H1 (cell line): ENCODE data around the gene MELK. TPM values are rescaled to one million over a fixed set of nuclear protein-coding genes. Genes with fewer than 3 reads are reported as not detected.

Source experiments
- CTCF ChIA-PET: fragments of 300-600 bp; sonication (Branson Sonifier 250); formaldehyde crosslinking; loops from one replicate; lab custom pipeline; 2021; ENCODE audit not compliant: partially characterized antibody; lab: Charles Lee
- POLR2A ChIA-PET: fragments of 300-600 bp; sonication (Branson Sonifier 250); formaldehyde crosslinking; loops from one replicate; lab custom pipeline; 2021; ENCODE audit warnings: inconsistent platforms; ENCODE audit not compliant: partially characterized antibody; lab: Charles Lee
- DNase-seq, 2 experiments: peaks; one replicate each; pipeline versions ENCODE4 v3.0.0 to v3.0.0-alpha.2; 2010 to 2022; ENCODE audit warnings: low spot score in 2 of 2, low read depth in 1 of 2, mixed read lengths in 1 of 2
- FAIRE-seq: peaks from 2 replicates; lab custom pipeline; 2011; peaks lifted over from hg19 to GRCh38; lab: Jason Lieb, UNC
- H2AFZ ChIP-seq: 2 replicates; pipeline ENCODE4 v1.8.1; 2012; ENCODE audit warnings: low read length, inconsistent platforms
- H2AK5ac ChIP-seq: 2 replicates; pipeline ENCODE4 v1.6.1; 2013; ENCODE audit warnings: low read depth, low read length
- H2BK120ac ChIP-seq: replicated peaks from 2 replicates; pipeline ENCODE3; 2013; ENCODE audit warnings: low read depth, low read length, inconsistent platforms
- H2BK12ac ChIP-seq: 2 replicates; pipeline ENCODE4 v1.6.1; 2013; ENCODE audit warnings: low read depth, low read length
- H2BK15ac ChIP-seq: 2 replicates; pipeline ENCODE4 v1.6.1; 2013; ENCODE audit warnings: low read length
- H2BK20ac ChIP-seq: 2 replicates; pipeline ENCODE4 v1.6.1; 2013; ENCODE audit warnings: low read length
- H2BK5ac ChIP-seq: 2 replicates; pipeline ENCODE4 v1.6.1; 2013; ENCODE audit warnings: low read depth, low read length
- H3K14ac ChIP-seq: 2 replicates; pipeline ENCODE4 v1.6.1; 2013; ENCODE audit warnings: inconsistent platforms; ENCODE audit not compliant: insufficient read length
- H3K18ac ChIP-seq: 2 replicates; pipeline ENCODE4 v1.6.1; 2013; ENCODE audit warnings: low read length; ENCODE audit errors: extremely low read depth
- H3K23ac ChIP-seq: 2 replicates; pipeline ENCODE4 v1.6.1; 2013; ENCODE audit warnings: inconsistent platforms; ENCODE audit not compliant: insufficient read length
- H3K23me2 ChIP-seq: 2 replicates; pipeline ENCODE4 v1.6.1; 2013; ENCODE audit warnings: low read depth, low read length
- H3K27ac ChIP-seq: 2 replicates; pipeline ENCODE4 v1.6.1; 2011; ENCODE audit warnings: low read depth, low read length, inconsistent platforms
- H3K27me3 ChIP-seq, 4 experiments: replicated peaks in 1 of 4; 1 replicate in 1 of 4; 2 replicates in 3 of 4; pipeline versions ENCODE4 v1.6.1 to v1.8.1; 2011 to 2013; ENCODE audit warnings: low read length in 3 of 4, mild to moderate bottlenecking in 3 of 4, inconsistent platforms in 2 of 4, mixed read lengths in 2 of 4, moderate library complexity in 1 of 4; ENCODE audit not compliant: control insufficient read depth in 3 of 4, insufficient read depth in 3 of 4; ENCODE audit errors: extremely low read depth in 1 of 4
- H3K36me3 ChIP-seq, 4 experiments: 2 replicates each; pipeline versions ENCODE4 v1.6.1 to v1.8.1; 2011 to 2013; ENCODE audit warnings: mild to moderate bottlenecking in 4 of 4, low read length in 3 of 4, moderate library complexity in 2 of 4, control low read depth in 1 of 4, inconsistent platforms in 1 of 4; ENCODE audit not compliant: insufficient read depth in 4 of 4, control insufficient read depth in 2 of 4
- H3K4ac ChIP-seq: replicated peaks from 2 replicates; pipeline ENCODE3; 2013; ENCODE audit warnings: low read length, low read depth, mixed read lengths, inconsistent platforms; ENCODE audit not compliant: insufficient read length
- H3K4me1 ChIP-seq, 4 experiments: replicated peaks in 1 of 4; 1 replicate in 1 of 4; 2 replicates in 3 of 4; pipeline versions ENCODE4 v1.6.1 to v1.8.1; 2011 to 2013; ENCODE audit warnings: low read length in 3 of 4, inconsistent platforms in 2 of 4, mixed read lengths in 1 of 4; ENCODE audit not compliant: insufficient read depth in 4 of 4, control insufficient read depth in 3 of 4
- H3K4me2 ChIP-seq, 2 experiments: 2 replicates each; pipeline versions ENCODE4 v1.6.1 to v1.8.1; 2011 to 2013; ENCODE audit warnings: low read depth in 2 of 2, low read length in 2 of 2, control low read depth in 1 of 2, inconsistent platforms in 1 of 2, mild to moderate bottlenecking in 1 of 2; ENCODE audit not compliant: insufficient read depth in 1 of 2
- H3K4me3 ChIP-seq, 4 experiments: fragments of 200-600, 300-600 bp in 1 of 4; sonication (generic), shearing (Covaris generic), sonication (Bioruptor Twin) in 1 of 4; 2 replicates each; pipeline versions ENCODE4 v1.5.1 to v1.8.1; 2011 to 2016; ENCODE audit warnings: low read length in 4 of 4, low read depth in 3 of 4, control low read depth in 2 of 4, inconsistent platforms in 2 of 4, mild to moderate bottlenecking in 2 of 4, mixed read lengths in 1 of 4, moderate library complexity in 1 of 4; ENCODE audit not compliant: insufficient read depth in 2 of 4; ENCODE audit errors: extremely low read depth in 1 of 4
- H3K56ac ChIP-seq: replicated peaks from 2 replicates; pipeline ENCODE3; 2013; ENCODE audit warnings: low read depth, mild to moderate bottlenecking, mixed read lengths, low read length, inconsistent platforms; ENCODE audit not compliant: insufficient read length
- H3K79me1 ChIP-seq: 2 replicates; pipeline ENCODE4 v1.6.1; 2013; ENCODE audit warnings: low read depth, low read length, control low read depth
- H3K79me2 ChIP-seq, 2 experiments: 2 replicates each; pipeline versions ENCODE4 v1.6.1 to v1.8.1; 2012 to 2013; ENCODE audit warnings: low read length in 2 of 2, mild to moderate bottlenecking in 2 of 2, inconsistent platforms in 1 of 2; ENCODE audit not compliant: insufficient read depth in 2 of 2, control insufficient read depth in 1 of 2
- H3K9ac ChIP-seq, 4 experiments: replicated peaks in 1 of 4; 1 replicate in 1 of 4; 2 replicates in 3 of 4; pipeline versions ENCODE4 v1.6.1 to v1.8.1; 2011 to 2013; ENCODE audit warnings: low read depth in 3 of 4, low read length in 3 of 4, control low read depth in 2 of 4, mild to moderate bottlenecking in 2 of 4, moderate library complexity in 2 of 4, inconsistent platforms in 1 of 4; ENCODE audit errors: extremely low read depth in 1 of 4
- H3K9me3 ChIP-seq, 2 experiments: 2 replicates each; pipeline versions ENCODE4 v1.6.1 to v1.8.1; 2012 to 2013; ENCODE audit warnings: mild to moderate bottlenecking in 2 of 2, moderate library complexity in 2 of 2, control low read depth in 1 of 2, inconsistent platforms in 1 of 2, low read depth in 1 of 2, low read length in 1 of 2, mixed read lengths in 1 of 2; ENCODE audit not compliant: insufficient read depth in 2 of 2
- H4K20me1 ChIP-seq, 2 experiments: replicated peaks in 1 of 2; 2 replicates each; pipeline versions ENCODE3 to v1.8.1; 2011 to 2013; ENCODE audit warnings: inconsistent platforms in 2 of 2, low read length in 2 of 2, mild to moderate bottlenecking in 1 of 2; ENCODE audit not compliant: insufficient read depth in 2 of 2, control insufficient read depth in 1 of 2
- H4K5ac ChIP-seq: 2 replicates; pipeline ENCODE4 v1.6.1; 2013; ENCODE audit warnings: low read length, low read depth, mixed read lengths, inconsistent platforms; ENCODE audit not compliant: insufficient read length
- H4K8ac ChIP-seq: 2 replicates; pipeline ENCODE4 v1.8.0; 2013; ENCODE audit warnings: mild to moderate bottlenecking, moderate library complexity, low read length, inconsistent platforms; ENCODE audit not compliant: insufficient read depth; ENCODE audit errors: extremely low read depth
- H4K91ac ChIP-seq: replicated peaks from 2 replicates; pipeline ENCODE3; 2013; ENCODE audit warnings: low read length, mixed read lengths, inconsistent platforms; ENCODE audit not compliant: insufficient read length
- ASH2L ChIP-seq: fragments of 200-600, 300-600 bp; sonication (generic); IDR thresholded peaks from one replicate; pipeline ENCODE4 v1.7.1; 2017; ENCODE audit warnings: low read length
- BACH1 ChIP-seq: IDR thresholded peaks from 2 replicates; pipeline ENCODE4 v1.6.1; 2012; ENCODE audit warnings: low read length, improper control_type of control experiment
- BRCA1 ChIP-seq: IDR thresholded peaks from 2 replicates; pipeline ENCODE4 v1.6.1; 2012; ENCODE audit warnings: low read depth, low read length, improper control_type of control experiment
- EP300 ChIP-seq, 2 experiments: IDR thresholded peaks; 1 replicate in 1 of 2; 2 replicates in 1 of 2; pipeline ENCODE4 v1.6.1; 2011 to 2012; ENCODE audit warnings: low read depth in 2 of 2, low read length in 2 of 2, mild to moderate bottlenecking in 2 of 2, borderline replicate concordance in 1 of 2, inconsistent platforms in 1 of 2, moderate library complexity in 1 of 2
- RFX5 ChIP-seq: IDR thresholded peaks from 2 replicates; pipeline ENCODE4 v1.6.1; 2011; ENCODE audit warnings: low read depth, low read length, improper control_type of control experiment, borderline replicate concordance
- RXRA ChIP-seq: IDR thresholded peaks from 2 replicates; pipeline ENCODE4 v1.6.1; 2011; ENCODE audit warnings: low read depth, mild to moderate bottlenecking, low read length, moderate library complexity; ENCODE audit not compliant: insufficient read depth
- ZNF274 ChIP-seq: IDR thresholded peaks from 2 replicates; pipeline ENCODE4 v1.7.0; 2012; ENCODE audit warnings: low read length, borderline replicate concordance; ENCODE audit errors: extremely low read depth
- WGBS, 2 experiments: shearing (Covaris generic) in 1 of 2; methylation state at CpG; one replicate each; pipeline versions ENCODE4 v1.1.6 to v1.1.7; 2013 to 2015; ENCODE audit warnings: low lambda C conversion rate in 2 of 2, mixed read lengths in 2 of 2, inconsistent platforms in 1 of 2, low coverage in 1 of 2, missing lambda C conversion rate in 1 of 2; ENCODE audit not compliant: insufficient replicate concordance in 2 of 2, insufficient coverage in 1 of 2, insufficient read length in 1 of 2; ENCODE audit errors: extremely low coverage in 1 of 2, missing lambda C conversion rate in 1 of 2; 5-methylcytosine and 5-hydroxymethylcytosine counted together
- polyA plus RNA-seq, 7 experiments: library from polyadenylated mRNA; depleted of rRNA in 3 of 7; stranded (reverse) in 5 of 7; unstranded in 2 of 7; fragments of >200 nt in 5 of 7; fragments of 200-250 nt in 2 of 7; gene quantifications; 1 replicate in 5 of 7; 2 replicates in 1 of 7; 4 replicates in 1 of 7; pipeline versions ENCODE4 v1.2.1 to v1.2.3, GENCODE V29; 2011 to 2013; ENCODE audit warnings: missing spikeins in 2 of 7, mixed read lengths in 2 of 7
- total RNA-seq: library from RNA; stranded (reverse); fragmentation: NEBNext Ultra II Directional; extraction: Animal tissue kit (Norgen Biotek cat#: 25700); gene quantifications from 2 replicates; pipeline ENCODE4 v1.2.1, GENCODE V29; 2021
- TF ChIP-seq, protein P1 (sequence below): IDR thresholded peaks from 2 replicates; pipeline ENCODE4 v1.6.1; 2011; ENCODE audit warnings: low read depth, mild to moderate bottlenecking, low read length; ENCODE audit not compliant: insufficient read depth
- TF ChIP-seq, protein P2 (sequence below): IDR thresholded peaks from 2 replicates; pipeline ENCODE4 v1.6.1; 2012; ENCODE audit warnings: inconsistent platforms
- TF ChIP-seq, protein P3 (sequence below): IDR thresholded peaks from 2 replicates; pipeline ENCODE4 v1.6.1; 2011; ENCODE audit warnings: low read length, improper control_type of control experiment

The MELK gene
- total and polyA plus RNA-seq, 2 of the 8 experiments (the other 6 are each of a cell fraction or from before 2014, with no cell fraction given), result 26.2 to 53.1 TPM

DNA sequence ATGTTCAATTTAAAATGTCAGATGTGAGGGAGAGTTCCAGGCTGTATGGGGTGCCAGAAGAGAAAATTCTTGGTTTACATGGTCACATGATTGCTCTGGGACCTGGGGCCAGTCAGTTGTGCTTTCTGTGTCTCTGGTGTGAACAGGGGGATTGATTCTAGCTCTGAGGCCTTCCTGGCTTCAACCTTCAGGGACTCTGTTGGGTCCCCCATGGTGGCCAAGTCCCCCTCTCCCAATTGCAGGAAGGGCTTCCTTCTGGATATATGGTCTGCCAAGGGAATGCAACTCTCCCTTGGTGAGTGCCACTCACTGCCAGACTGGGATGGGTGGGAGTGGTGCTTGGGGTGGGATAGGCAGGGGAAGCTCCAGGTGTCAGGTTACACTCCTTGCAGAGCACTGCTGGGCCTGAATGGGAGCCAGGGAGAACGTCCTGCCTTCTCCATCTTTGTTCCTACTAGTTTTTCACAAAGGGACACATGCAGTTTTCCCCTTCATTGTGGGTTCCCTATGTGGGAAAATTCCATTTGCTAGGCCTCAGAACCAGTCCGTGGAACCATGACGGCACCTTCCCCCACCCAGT lies 153.2 kb downstream of the MELK start:
- POLR2A ChIA-PET, result interaction anchor here (0.7 to 1.3 kb wide), 5 partner anchors 18 to 287 kb away, joined by 3 to 4 read pairs (median 3); no protein-coding TSS in a partner anchor
- peak overlapping the region in 1 of 2 experiments; percentile 34; a peak in 1 of 4 replicates for H3K4me2 ChIP-seq
- TF ChIP-seq BACH1 (no peak), ZNF274 (no peak), RXRA (no peak), RFX5 (no peak), BRCA1 (no peak), EP300 (IDR thresholded peaks at IDR 0.05; ENCODE audit: borderline replicate concordance in 1 of 2, low read depth in 2 of 2, low read length in 2 of 2) (no peak), ASH2L (no peak)
- TF ChIP-seq, protein P1, sequence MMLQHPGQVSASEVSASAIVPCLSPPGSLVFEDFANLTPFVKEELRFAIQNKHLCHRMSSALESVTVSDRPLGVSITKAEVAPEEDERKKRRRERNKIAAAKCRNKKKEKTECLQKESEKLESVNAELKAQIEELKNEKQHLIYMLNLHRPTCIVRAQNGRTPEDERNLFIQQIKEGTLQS, result no peak
- TF ChIP-seq, protein P2, sequence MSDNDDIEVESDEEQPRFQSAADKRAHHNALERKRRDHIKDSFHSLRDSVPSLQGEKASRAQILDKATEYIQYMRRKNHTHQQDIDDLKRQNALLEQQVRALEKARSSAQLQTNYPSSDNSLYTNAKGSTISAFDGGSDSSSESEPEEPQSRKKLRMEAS, result no peak
- TF ChIP-seq, protein P3, sequence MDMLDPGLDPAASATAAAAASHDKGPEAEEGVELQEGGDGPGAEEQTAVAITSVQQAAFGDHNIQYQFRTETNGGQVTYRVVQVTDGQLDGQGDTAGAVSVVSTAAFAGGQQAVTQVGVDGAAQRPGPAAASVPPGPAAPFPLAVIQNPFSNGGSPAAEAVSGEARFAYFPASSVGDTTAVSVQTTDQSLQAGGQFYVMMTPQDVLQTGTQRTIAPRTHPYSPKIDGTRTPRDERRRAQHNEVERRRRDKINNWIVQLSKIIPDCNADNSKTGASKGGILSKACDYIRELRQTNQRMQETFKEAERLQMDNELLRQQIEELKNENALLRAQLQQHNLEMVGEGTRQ, result no peak

More for the DNA sequence above, 153.2 kb downstream of the MELK start:
- CTCF ChIA-PET, result interaction anchor here (0.8 to 1.4 kb wide), 2 partner anchors 93 to 319 kb away, joined by 3 to 4 read pairs; no protein-coding TSS in a partner anchor
- H3K79me1 ChIP-seq, result no peaks in the 10 kb centered on the region
- H4K91ac ChIP-seq, result no peak overlapping the region
- peak overlapping the region; percentile 99 for H2AFZ ChIP-seq
- no peak overlapping the region for H3K4ac ChIP-seq
- DNase-seq (peak in 1 of 2 experiments; percentile 54), FAIRE-seq (peak; percentile 62)
- no peaks in the 10 kb centered on the region for H3K27me3 ChIP-seq
- no peak overlapping the region for H3K14ac ChIP-seq
- H3K79me2 ChIP-seq, result no peaks in the 10 kb centered on the region
- H2BK15ac ChIP-seq, result peak overlapping the region; percentile 88; the same call in 1 of the 2 replicates
- H3K23ac ChIP-seq, result no peak overlapping the region
- H4K5ac ChIP-seq, result no peak overlapping the region
- no peak overlapping the region for H3K56ac ChIP-seq
- 0 out of 2 replicates have a peak overlapping the region, but pooled peaks have one; percentile 43 for H2BK12ac ChIP-seq
- H4K8ac ChIP-seq, result no peak overlapping the region
- peak overlapping the region; percentile 71 for H3K18ac ChIP-seq
- H3K23me2 ChIP-seq, result no peaks in the 10 kb centered on the region; the same call in 1 of the 2 replicates
- H2BK120ac ChIP-seq, result no peak overlapping the region
- peak overlapping the region; percentile 66 for H2BK20ac ChIP-seq
- H2AK5ac ChIP-seq, result no peak overlapping the region
- no peak overlapping the region for H3K4me3 ChIP-seq
- H3K9me3 ChIP-seq, result no peaks in the 10 kb centered on the region
- H3K27ac ChIP-seq, result peak overlapping the region; percentile 48
- 46% methylated on average over 3 of the region's 3 CpGs; no CpG with 5 or more reads in 1 of the 2 experiments for WGBS, 2 experiments
- H3K9ac ChIP-seq, result no peak overlapping the region; a peak in 1 of 7 replicates
- H2BK5ac ChIP-seq, result peak overlapping the region; percentile 79; the same call in 1 of the 2 replicates
- no peaks in the 10 kb centered on the region for H3K36me3 ChIP-seq
- H4K20me1 ChIP-seq, result no peaks in the 10 kb centered on the region
- peaks cover 2 to 9% (median 4%) of the 10 kb centered on the region in 4 experiments; a peak in 6 of 7 replicates for H3K4me1 ChIP-seq
